HCT116 (cell line): ENCODE measurements around the gene CADPS. TPM values are rescaled to one million over a fixed set of nuclear protein-coding genes. Genes with fewer than 3 reads are reported as not detected.

Experiments used
- ATAC-seq: fragments of 200-7000 bp; cut with Tn5 transposase; 2 replicates; pipeline ENCODE4 v1.9.1; 2020; ENCODE audit warnings: mild to moderate bottlenecking, moderate library complexity
- BruUV-seq: library from RNA; stranded (reverse); fragments of 400-500 nt; replicated peaks from 2 replicates; lab custom pipeline; 2021; lab: Mats Ljungman, UMichigan
- CTCF ChIA-PET: fragments of 300-600 bp; sonication (Branson Sonifier 250); formaldehyde crosslinking; loops from one replicate; lab custom pipeline; 2021; ENCODE audit warnings: antibody characterized with exemption; lab: Charles Lee
- POLR2A ChIA-PET: fragments of 300-600, 350-600 bp; sonication (Branson Sonifier 250); formaldehyde crosslinking; loops from one replicate; lab custom pipeline; 2021; ENCODE audit warnings: antibody characterized with exemption; lab: Charles Lee
- RAD21 ChIA-PET, 2 experiments: fragments of 300-600 bp; sonication (Branson Sonifier 250); formaldehyde crosslinking; loops; one replicate each; lab custom pipeline; 2023; ENCODE audit warnings: low total read pairs in 2 of 2; ENCODE audit not compliant: uncharacterized antibody in 2 of 2, unreplicated experiment in 2 of 2, low non-redundant PET in 1 of 2; lab: Charles Lee
- DNase-seq: peaks from one replicate; pipeline ENCODE4 v3.0.0-alpha.2; 2010; ENCODE audit warnings: low read depth, low spot score
- H2AFZ ChIP-seq: fragments of 200-600 bp; shearing (Covaris generic), sonication (generic); 2 replicates; pipeline ENCODE4 v1.6.1; 2017; ENCODE audit warnings: low read depth, mixed run types, mixed read lengths, antibody characterized with exemption, low read length; ENCODE audit not compliant: poor library complexity, severe bottlenecking
- H3K27ac ChIP-seq: 2 replicates; pipeline ENCODE4 v1.5.1; 2012; ENCODE audit warnings: low read depth, low read length
- H3K27me3 ChIP-seq: fragments of 200-600 bp; sonication (generic); 2 replicates; pipeline ENCODE4 v1.6.1; 2016; ENCODE audit warnings: mixed run types, low read length, mixed read lengths; ENCODE audit not compliant: insufficient read depth
- H3K36me3 ChIP-seq, 2 experiments: fragments of 200-500 bp in 1 of 2; fragments of 200-600 bp in 1 of 2; sonication (Bioruptor generic) in 1 of 2; sonication (generic) in 1 of 2; 2 replicates each; pipeline versions ENCODE4 v1.5.1 to v1.6.1; 2014 to 2016; ENCODE audit warnings: low read length in 2 of 2, inconsistent platforms in 1 of 2, mixed read lengths in 1 of 2, mixed run types in 1 of 2; ENCODE audit not compliant: insufficient read depth in 2 of 2, control insufficient read depth in 1 of 2
- H3K4me1 ChIP-seq, 2 experiments: fragments of 200-600 bp in 1 of 2; sonication (generic) in 1 of 2; 2 replicates each; pipeline versions ENCODE4 v1.5.1 to v1.6.1; 2012 to 2017; ENCODE audit warnings: low read length in 2 of 2, inconsistent platforms in 1 of 2, mild to moderate bottlenecking in 1 of 2, mixed read lengths in 1 of 2, mixed run types in 1 of 2, moderate library complexity in 1 of 2; ENCODE audit not compliant: insufficient read depth in 2 of 2, control insufficient read depth in 1 of 2
- H3K4me2 ChIP-seq: fragments of 200-600 bp; sonication (generic); 2 replicates; pipeline ENCODE4 v1.6.1; 2017; ENCODE audit warnings: mixed run types, low read length, mixed read lengths
- H3K4me3 ChIP-seq, 2 experiments: fragments of 200-600 bp in 1 of 2; sonication (generic) in 1 of 2; replicated peaks in 1 of 2; 2 replicates each; pipeline ENCODE4 v1.5.1; 2011 to 2016; ENCODE audit warnings: low read length in 2 of 2, control low read depth in 1 of 2, low read depth in 1 of 2, mild to moderate bottlenecking in 1 of 2, mixed read lengths in 1 of 2, mixed run types in 1 of 2
- H3K79me2 ChIP-seq: fragments of 200-600 bp; sonication (generic); 2 replicates; pipeline ENCODE4 v1.6.1; 2017; ENCODE audit warnings: mild to moderate bottlenecking, mixed run types, low read length, moderate library complexity, mixed read lengths; ENCODE audit not compliant: insufficient read depth
- H3K9ac ChIP-seq: fragments of 200-600 bp; sonication (generic); 2 replicates; pipeline ENCODE4 v1.6.1; 2016; ENCODE audit warnings: low read length, mixed read lengths
- H3K9me2 ChIP-seq: fragments of 200-600 bp; sonication (generic), shearing (Covaris generic); 2 replicates; pipeline ENCODE4 v1.6.1; 2017; ENCODE audit warnings: mixed run types, mild to moderate bottlenecking, moderate library complexity; ENCODE audit not compliant: insufficient read depth
- H3K9me3 ChIP-seq, 2 experiments: fragments of 200-500 bp in 1 of 2; fragments of 200-600 bp in 1 of 2; sonication (Bioruptor generic) in 1 of 2; sonication (generic) in 1 of 2; 2 replicates each; pipeline ENCODE4 v1.6.1; 2014 to 2017; ENCODE audit warnings: low read length in 2 of 2, mixed read lengths in 2 of 2, inconsistent platforms in 1 of 2, low read depth in 1 of 2, mild to moderate bottlenecking in 1 of 2, mixed run types in 1 of 2, moderate library complexity in 1 of 2; ENCODE audit not compliant: control insufficient read depth in 1 of 2, insufficient read depth in 1 of 2
- H4K20me1 ChIP-seq: fragments of 200-600 bp; sonication (generic), shearing (Covaris generic); 2 replicates; pipeline ENCODE4 v1.6.1; 2017; ENCODE audit warnings: mixed run types, mild to moderate bottlenecking, moderate library complexity; ENCODE audit not compliant: insufficient read depth
- CBX3 ChIP-seq: IDR thresholded peaks from 2 replicates; pipeline ENCODE4 v1.6.1; 2012; ENCODE audit warnings: low read depth
- CEBPB ChIP-seq: IDR thresholded peaks from 2 replicates; pipeline ENCODE4 v1.6.1; 2012; ENCODE audit warnings: low read depth
- ELF1 ChIP-seq: IDR thresholded peaks from 2 replicates; pipeline ENCODE4 v1.6.1; 2012; ENCODE audit warnings: low read depth, borderline replicate concordance
- EZH2 ChIP-seq: fragments of 200-600 bp; sonication (generic); IDR thresholded peaks from 2 replicates; pipeline ENCODE4 v1.6.1; 2017; ENCODE audit warnings: antibody characterized with exemption, mixed run types
- EZH2phosphoT487 ChIP-seq: fragments of 200-600 bp; IDR thresholded peaks from 2 replicates; pipeline ENCODE4 v1.6.1; 2018; ENCODE audit warnings: antibody characterized with exemption, borderline replicate concordance
- FOSL1 ChIP-seq: IDR thresholded peaks from 2 replicates; pipeline ENCODE4 v1.6.1; 2012; ENCODE audit warnings: low read depth
- POLR2A ChIP-seq: IDR thresholded peaks from 2 replicates; pipeline ENCODE4 v1.7.0; 2011; ENCODE audit warnings: borderline replicate concordance; ENCODE audit not compliant: insufficient read depth, insufficient read length; ENCODE audit errors: extremely low read depth
- POLR2AphosphoS5 ChIP-seq: IDR thresholded peaks from 2 replicates; pipeline ENCODE4 v1.6.1; 2011; ENCODE audit warnings: mild to moderate bottlenecking, low read depth, low read length, moderate library complexity
- RAD21 ChIP-seq: IDR thresholded peaks from 2 replicates; pipeline ENCODE4 v1.6.1; 2012; ENCODE audit warnings: low read depth, mild to moderate bottlenecking
- SIN3A ChIP-seq: IDR thresholded peaks from 2 replicates; pipeline ENCODE4 v1.6.1; 2012; ENCODE audit warnings: low read depth
- SRF ChIP-seq: IDR thresholded peaks from 2 replicates; pipeline ENCODE4 v1.6.1; 2012; ENCODE audit warnings: low read depth
- TCF7L2 ChIP-seq: IDR thresholded peaks from 2 replicates; pipeline ENCODE4 v1.7.0; 2011; ENCODE audit warnings: borderline replicate concordance, inconsistent platforms; ENCODE audit not compliant: insufficient read depth, insufficient read length; ENCODE audit errors: extremely low read depth
- YY1 ChIP-seq: IDR thresholded peaks from 2 replicates; pipeline ENCODE4 v1.6.1; 2011; ENCODE audit warnings: low read length, low read depth, moderate library complexity, mild to moderate bottlenecking; ENCODE audit not compliant: insufficient replicate concordance; ENCODE audit errors: extremely low read depth
- intact Hi-C: fragments of 100-400 bp; cut with micrococcal nuclease; formaldehyde crosslinking; loops from 2 replicates; pipeline ENCODE4 v1.10.0; 2022
- total RNA-seq: library from RNA; stranded (reverse); gene quantifications from one replicate; pipeline ENCODE4 v1.2.1, GENCODE V29; 2021; ENCODE audit not compliant: unreplicated experiment
- TF ChIP-seq, protein P1 (sequence below), 3 experiments: fragments of 200-600 bp in 1 of 3; sonication (generic) in 1 of 3; IDR thresholded peaks in 2 of 3; conservative IDR thresholded peaks in 1 of 3; 2 replicates each; pipeline ENCODE4 v1.5.1; 2012 to 2017; ENCODE audit warnings: low read depth in 2 of 3, low read length in 2 of 3, antibody characterized with exemption in 1 of 3, borderline replicate concordance in 1 of 3, control low read depth in 1 of 3, mild to moderate bottlenecking in 1 of 3, mixed read lengths in 1 of 3, mixed run types in 1 of 3, moderate library complexity in 1 of 3; ENCODE audit not compliant: insufficient read depth in 1 of 3
- TF ChIP-seq, protein P2 (sequence below): IDR thresholded peaks from 2 replicates; pipeline ENCODE4 v1.6.1; 2012
- TF ChIP-seq, protein P3 (sequence below): IDR thresholded peaks from 2 replicates; pipeline ENCODE4 v1.6.1; 2012; ENCODE audit warnings: low read depth
- TF ChIP-seq, protein P4 (sequence below): IDR thresholded peaks from 2 replicates; pipeline ENCODE4 v1.6.1; 2012

CADPS gene
- total RNA-seq, 1 experiment from 2014 or later: not detected

DNA sequence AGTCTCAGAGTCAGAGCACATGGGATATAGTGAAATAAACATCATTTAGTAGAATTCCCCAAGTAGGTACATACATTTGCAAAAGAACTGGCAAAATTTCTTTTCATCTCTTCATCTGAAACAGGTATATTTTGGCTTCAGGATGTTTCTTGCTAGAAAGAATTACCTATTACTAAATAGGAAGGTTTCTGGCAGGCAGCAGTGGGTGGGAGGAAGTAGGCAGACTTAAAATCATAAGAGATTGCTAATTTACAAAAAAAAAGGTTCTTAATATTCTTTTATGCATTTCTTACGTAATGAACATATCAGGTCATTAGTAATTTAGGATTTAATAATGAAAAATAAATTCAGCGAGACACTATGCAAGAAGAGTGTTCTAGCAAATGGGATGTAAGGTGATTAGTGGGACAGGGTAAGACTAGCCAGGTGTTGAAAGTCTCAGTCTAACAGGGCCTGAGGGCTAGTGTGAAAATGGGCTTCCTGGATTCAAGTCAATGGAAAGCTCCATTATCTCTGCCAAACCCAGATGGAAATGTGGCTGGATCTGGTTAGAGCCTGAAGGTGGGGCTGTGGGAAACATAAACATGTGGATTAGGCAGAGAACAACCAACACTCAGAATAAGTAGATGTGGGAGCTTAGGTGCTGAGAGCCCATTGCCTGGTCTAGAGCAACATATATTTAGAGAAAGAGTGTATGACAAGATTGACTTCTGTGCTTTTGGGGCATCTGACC is 374.5 kb downstream of the CADPS start:
- TF ChIP-seq, protein P1, sequence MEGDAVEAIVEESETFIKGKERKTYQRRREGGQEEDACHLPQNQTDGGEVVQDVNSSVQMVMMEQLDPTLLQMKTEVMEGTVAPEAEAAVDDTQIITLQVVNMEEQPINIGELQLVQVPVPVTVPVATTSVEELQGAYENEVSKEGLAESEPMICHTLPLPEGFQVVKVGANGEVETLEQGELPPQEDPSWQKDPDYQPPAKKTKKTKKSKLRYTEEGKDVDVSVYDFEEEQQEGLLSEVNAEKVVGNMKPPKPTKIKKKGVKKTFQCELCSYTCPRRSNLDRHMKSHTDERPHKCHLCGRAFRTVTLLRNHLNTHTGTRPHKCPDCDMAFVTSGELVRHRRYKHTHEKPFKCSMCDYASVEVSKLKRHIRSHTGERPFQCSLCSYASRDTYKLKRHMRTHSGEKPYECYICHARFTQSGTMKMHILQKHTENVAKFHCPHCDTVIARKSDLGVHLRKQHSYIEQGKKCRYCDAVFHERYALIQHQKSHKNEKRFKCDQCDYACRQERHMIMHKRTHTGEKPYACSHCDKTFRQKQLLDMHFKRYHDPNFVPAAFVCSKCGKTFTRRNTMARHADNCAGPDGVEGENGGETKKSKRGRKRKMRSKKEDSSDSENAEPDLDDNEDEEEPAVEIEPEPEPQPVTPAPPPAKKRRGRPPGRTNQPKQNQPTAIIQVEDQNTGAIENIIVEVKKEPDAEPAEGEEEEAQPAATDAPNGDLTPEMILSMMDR (IDR thresholded peaks at IDR 0.05 in 2 of 3, conservative IDR thresholded peaks at IDR 0.05 in 1 of 3; ENCODE audit: borderline replicate concordance in 1 of 3, insufficient read depth in 1 of 3, low read depth in 2 of 3, low read length in 2 of 3): no peak
- TF ChIP-seq, protein P2, sequence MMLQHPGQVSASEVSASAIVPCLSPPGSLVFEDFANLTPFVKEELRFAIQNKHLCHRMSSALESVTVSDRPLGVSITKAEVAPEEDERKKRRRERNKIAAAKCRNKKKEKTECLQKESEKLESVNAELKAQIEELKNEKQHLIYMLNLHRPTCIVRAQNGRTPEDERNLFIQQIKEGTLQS: no peak
- TF ChIP-seq SRF: no peak
- TF ChIP-seq EZH2: no peak
- no peak for TF ChIP-seq ELF1
- TF ChIP-seq SIN3A: no peak
- TF ChIP-seq EZH2phosphoT487: no peak
- TF ChIP-seq CBX3: no peak
- TF ChIP-seq POLR2AphosphoS5: no peak
- TF ChIP-seq CEBPB: no peak
- TF ChIP-seq, protein P3, sequence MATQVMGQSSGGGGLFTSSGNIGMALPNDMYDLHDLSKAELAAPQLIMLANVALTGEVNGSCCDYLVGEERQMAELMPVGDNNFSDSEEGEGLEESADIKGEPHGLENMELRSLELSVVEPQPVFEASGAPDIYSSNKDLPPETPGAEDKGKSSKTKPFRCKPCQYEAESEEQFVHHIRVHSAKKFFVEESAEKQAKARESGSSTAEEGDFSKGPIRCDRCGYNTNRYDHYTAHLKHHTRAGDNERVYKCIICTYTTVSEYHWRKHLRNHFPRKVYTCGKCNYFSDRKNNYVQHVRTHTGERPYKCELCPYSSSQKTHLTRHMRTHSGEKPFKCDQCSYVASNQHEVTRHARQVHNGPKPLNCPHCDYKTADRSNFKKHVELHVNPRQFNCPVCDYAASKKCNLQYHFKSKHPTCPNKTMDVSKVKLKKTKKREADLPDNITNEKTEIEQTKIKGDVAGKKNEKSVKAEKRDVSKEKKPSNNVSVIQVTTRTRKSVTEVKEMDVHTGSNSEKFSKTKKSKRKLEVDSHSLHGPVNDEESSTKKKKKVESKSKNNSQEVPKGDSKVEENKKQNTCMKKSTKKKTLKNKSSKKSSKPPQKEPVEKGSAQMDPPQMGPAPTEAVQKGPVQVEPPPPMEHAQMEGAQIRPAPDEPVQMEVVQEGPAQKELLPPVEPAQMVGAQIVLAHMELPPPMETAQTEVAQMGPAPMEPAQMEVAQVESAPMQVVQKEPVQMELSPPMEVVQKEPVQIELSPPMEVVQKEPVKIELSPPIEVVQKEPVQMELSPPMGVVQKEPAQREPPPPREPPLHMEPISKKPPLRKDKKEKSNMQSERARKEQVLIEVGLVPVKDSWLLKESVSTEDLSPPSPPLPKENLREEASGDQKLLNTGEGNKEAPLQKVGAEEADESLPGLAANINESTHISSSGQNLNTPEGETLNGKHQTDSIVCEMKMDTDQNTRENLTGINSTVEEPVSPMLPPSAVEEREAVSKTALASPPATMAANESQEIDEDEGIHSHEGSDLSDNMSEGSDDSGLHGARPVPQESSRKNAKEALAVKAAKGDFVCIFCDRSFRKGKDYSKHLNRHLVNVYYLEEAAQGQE: no peak
- TF ChIP-seq, protein P4, sequence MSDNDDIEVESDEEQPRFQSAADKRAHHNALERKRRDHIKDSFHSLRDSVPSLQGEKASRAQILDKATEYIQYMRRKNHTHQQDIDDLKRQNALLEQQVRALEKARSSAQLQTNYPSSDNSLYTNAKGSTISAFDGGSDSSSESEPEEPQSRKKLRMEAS: no peak
- no peak for TF ChIP-seq POLR2A
- TF ChIP-seq FOSL1: no peak
- no peak for TF ChIP-seq YY1
- TF ChIP-seq TCF7L2: no peak
- no peak for TF ChIP-seq RAD21
- TF ChIP-seq, all 23 proteins: peak for 0
- DNase-seq (no peak), ATAC-seq (no peak)
- CTCF ChIA-PET: no interaction called here
- Histone ChIP-seq H3K9me3 (no peaks in the 10 kb centered on the region), H2AFZ (no peak overlapping the region), H3K4me3 (no peak overlapping the region), H3K79me2 (no peaks in the 10 kb centered on the region), H3K27me3 (peaks cover 28% of the 10 kb centered on the region), H3K4me2 (no peak overlapping the region), H3K27ac (no peak overlapping the region), H4K20me1 (no peaks in the 10 kb centered on the region), H3K9me2 (no peaks in the 10 kb centered on the region), H3K4me1 (no peaks in the 10 kb centered on the region), H3K9ac (no peak overlapping the region), H3K36me3 (no peaks in the 10 kb centered on the region)
- no TSS peak for BruUV-seq
- RAD21 ChIA-PET: no interaction called here
- POLR2A ChIA-PET: no interaction called here
- intact Hi-C loops: no loop called here
